Caco-2 (cell line): Measurements from ENCODE around the gene PLD3. TPM values are rescaled to one million over a fixed set of nuclear protein-coding genes. Genes with fewer than 3 reads are reported as not detected.

Experiments
- Bru-seq: library from RNA; stranded (reverse); fragments of 400-500 nt; gene quantifications from one replicate; lab custom pipeline; 2021; lab: Mats Ljungman, UMichigan
- BruChase-seq, 2 experiments: library from RNA; stranded (reverse); fragments of 400-500 nt; gene quantifications; one replicate each; lab custom pipeline; 2021; lab: Mats Ljungman, UMichigan
- BruUV-seq: library from RNA; stranded (reverse); fragments of 400-500 nt; replicated peaks from 2 replicates; lab custom pipeline; 2021; lab: Mats Ljungman, UMichigan
- CTCF ChIA-PET: fragments of 300-600 bp; sonication (Branson Sonifier 250); formaldehyde crosslinking; loops from one replicate; lab custom pipeline; 2022; ENCODE audit warnings: antibody characterized with exemption; lab: Charles Lee
- POLR2A ChIA-PET: fragments of 300-600 bp; sonication (Branson Sonifier 250); formaldehyde crosslinking; loops from one replicate; lab custom pipeline; 2022; ENCODE audit warnings: antibody characterized with exemption; lab: Charles Lee
- DNase-seq, 2 experiments: peaks; one replicate each; pipeline versions ENCODE4 v3.0.0 to v3.0.0-alpha.2; 2020 to 2022
- H3K27me3 ChIP-seq: replicated peaks from 2 replicates; pipeline ENCODE4 v1.6.0; 2011; ENCODE audit warnings: low read length; ENCODE audit not compliant: control insufficient read depth, insufficient read depth
- H3K36me3 ChIP-seq: 2 replicates; pipeline ENCODE4 v1.5.1; 2011; ENCODE audit warnings: low read length; ENCODE audit not compliant: control insufficient read depth, insufficient read depth
- H3K4me1 ChIP-seq: fragments of 250-450 bp; sonication (Bioruptor Pico); 2 replicates; pipeline ENCODE4 v1.5.1; 2020; ENCODE audit warnings: mild to moderate bottlenecking
- H3K4me3 ChIP-seq: 2 replicates; pipeline ENCODE4 v1.5.1; 2011; ENCODE audit warnings: low read depth, mild to moderate bottlenecking, control low read depth, low read length
- H3K9me3 ChIP-seq: fragments of 250-450 bp; sonication (Bioruptor Pico); 2 replicates; pipeline ENCODE4 v1.5.1; 2020; ENCODE audit warnings: mild to moderate bottlenecking, moderate library complexity
- H3K27ac Mint-ChIP-seq: one replicate; pipeline ENCODE4 v1.8.0; 2022; ENCODE audit warnings: mixed read lengths; ENCODE audit not compliant: unreplicated experiment
- H3K27me3 Mint-ChIP-seq: one replicate; pipeline ENCODE4 v1.8.0; 2022; ENCODE audit warnings: mixed read lengths; ENCODE audit not compliant: insufficient read depth, unreplicated experiment
- H3K36me3 Mint-ChIP-seq: one replicate; pipeline ENCODE4 v1.8.0; 2022; ENCODE audit warnings: mild to moderate bottlenecking, mixed read lengths; ENCODE audit not compliant: insufficient read depth, unreplicated experiment
- H3K4me1 Mint-ChIP-seq: one replicate; pipeline ENCODE4 v1.8.0; 2022; ENCODE audit warnings: low read depth, mixed read lengths; ENCODE audit not compliant: unreplicated experiment
- H3K4me3 Mint-ChIP-seq: one replicate; pipeline ENCODE4 v1.8.0; 2022; ENCODE audit warnings: mild to moderate bottlenecking, moderate library complexity, mixed read lengths; ENCODE audit not compliant: unreplicated experiment
- H3K9me3 Mint-ChIP-seq: one replicate; pipeline ENCODE4 v1.8.0; 2022; ENCODE audit warnings: mixed read lengths; ENCODE audit not compliant: unreplicated experiment
- intact Hi-C: fragments of 100-400 bp; cut with micrococcal nuclease; formaldehyde crosslinking; loops from one replicate; pipeline ENCODE4 v1.10.0; 2022; ENCODE audit not compliant: unreplicated experiment
- long read RNA-seq: library from polyadenylated mRNA; stranded (forward); transcript quantifications from one replicate; pipeline ENCODE4 v2.0.0, GENCODE V29; 2022
- total RNA-seq: library from RNA; stranded (reverse); gene quantifications from 2 replicates; pipeline ENCODE4 v1.2.3, GENCODE V29; 2022
- TF ChIP-seq, protein P1 (sequence below), 2 experiments: fragments of 200-600 bp in 1 of 2; IDR thresholded peaks; 1 replicate in 1 of 2; 2 replicates in 1 of 2; pipeline versions ENCODE4 v1.5.1 to v1.8.0; 2011 to 2022; ENCODE audit warnings: antibody characterized with exemption in 1 of 2, control low read depth in 1 of 2, inconsistent platforms in 1 of 2, low read depth in 1 of 2, low read length in 1 of 2, mild to moderate bottlenecking in 1 of 2, moderate library complexity in 1 of 2; ENCODE audit not compliant: insufficient read depth in 1 of 2, severe bottlenecking in 1 of 2, unreplicated experiment in 1 of 2

The PLD3 gene
- total RNA-seq (100 and 114 TPM in 2 replicates), Bru-seq, nascent RNA (percentile 62 among the genes with signal in this experiment), BruChase-seq, experiment 1, labeled RNA remaining after a 2-hour chase (percentile 65 among the genes with signal in this experiment), BruChase-seq, experiment 2, labeled RNA remaining after a 6-hour chase (percentile 74 among the genes with signal in this experiment)
- long read RNA-seq, transcript PLD3-207 (13 exons, 2,140 nt) = major isoform, 29 of 280 reads
- long read RNA-seq, partial matches to known transcripts = 66 of 280 reads
- long read RNA-seq, other reads (novel, unspliced or antisense) = 182 of 280 reads

DNA sequence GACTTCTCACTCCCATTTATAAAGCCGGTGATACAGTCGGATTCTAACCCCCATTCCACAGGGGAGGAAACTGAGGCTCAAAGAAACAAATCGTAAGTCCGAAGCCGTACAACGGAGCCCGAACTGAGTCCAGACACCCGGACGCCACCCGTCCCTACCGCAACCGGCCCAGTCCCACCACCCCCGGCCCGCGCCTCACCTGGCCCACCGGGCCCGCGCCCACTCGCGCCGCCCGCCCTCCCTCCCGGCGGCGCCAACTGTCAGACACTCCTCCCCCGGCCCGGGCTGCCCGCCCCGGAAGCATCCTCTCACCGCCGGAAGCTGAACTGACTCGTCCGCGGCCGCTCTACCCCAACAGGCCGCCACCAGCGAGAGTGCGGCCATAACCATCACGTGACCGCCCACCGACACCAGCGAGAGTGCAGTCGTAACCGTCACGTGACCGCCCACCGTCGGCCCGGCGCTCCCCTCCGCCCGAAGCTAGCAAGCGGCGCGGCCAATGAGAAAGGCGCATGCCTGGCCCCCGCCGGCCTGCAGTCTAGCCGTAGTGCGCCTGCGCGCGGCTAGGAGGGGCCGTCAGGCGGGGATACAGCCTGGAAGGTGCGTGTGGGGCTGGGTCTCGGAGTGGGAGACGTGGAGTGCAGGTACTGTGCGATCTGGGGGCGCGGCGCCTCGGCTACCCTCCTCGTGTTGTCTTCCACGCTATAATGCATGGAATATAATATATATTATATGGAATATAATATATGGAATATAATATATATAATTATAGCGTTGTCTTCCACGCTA lies at the start of gene PLD3, which contains the start of gene C19orf47:
PLD3 (plus strand) TSS at position 571 of the 789 bp plus-strand sequence. CDS start 17,789 bp downstream, outside the sequence.
C19orf47 (minus strand) TSS at position 273 of the 789 bp plus-strand sequence. CDS start 6,540 bp downstream, outside the sequence.
- no TSS peak for BruUV-seq
- Histone ChIP-seq H3K36me3 (no peaks in the 10 kb centered on the region), H3K27me3 (no peaks in the 10 kb centered on the region), H3K4me3 (peak within 1 kb of the TSS; percentile 79), H3K9me3 (no peaks in the 10 kb centered on the region), H3K4me1 (0 out of 2 replicates have a peak, but pooled peaks cover 5% of the 10 kb centered on the region)
- intact Hi-C loops = loop anchor here (1.0 to 2.0 kb wide), 2 partner anchors 72 to 95 kb away; no protein-coding TSS in a partner anchor
- POLR2A ChIA-PET = interaction anchor here (0.5 to 1.2 kb wide), 6 partner anchors 42 to 176 kb away, joined by 3 to 14 read pairs (median 4); partner anchors contain the start of gene BLVRB
- peak; percentile 100 for DNase-seq
- Mint-ChIP-seq H3K27me3 (no peaks in the 10 kb centered on the region), H3K4me1 (no peaks in the 10 kb centered on the region), H3K4me3 (peak within 1 kb of the TSS; percentile 92), H3K27ac (peak within 1 kb of the TSS; percentile 85), H3K36me3 (peaks cover 14% of the 10 kb centered on the region), H3K9me3 (no peaks in the 10 kb centered on the region)
- TF ChIP-seq, protein P1, sequence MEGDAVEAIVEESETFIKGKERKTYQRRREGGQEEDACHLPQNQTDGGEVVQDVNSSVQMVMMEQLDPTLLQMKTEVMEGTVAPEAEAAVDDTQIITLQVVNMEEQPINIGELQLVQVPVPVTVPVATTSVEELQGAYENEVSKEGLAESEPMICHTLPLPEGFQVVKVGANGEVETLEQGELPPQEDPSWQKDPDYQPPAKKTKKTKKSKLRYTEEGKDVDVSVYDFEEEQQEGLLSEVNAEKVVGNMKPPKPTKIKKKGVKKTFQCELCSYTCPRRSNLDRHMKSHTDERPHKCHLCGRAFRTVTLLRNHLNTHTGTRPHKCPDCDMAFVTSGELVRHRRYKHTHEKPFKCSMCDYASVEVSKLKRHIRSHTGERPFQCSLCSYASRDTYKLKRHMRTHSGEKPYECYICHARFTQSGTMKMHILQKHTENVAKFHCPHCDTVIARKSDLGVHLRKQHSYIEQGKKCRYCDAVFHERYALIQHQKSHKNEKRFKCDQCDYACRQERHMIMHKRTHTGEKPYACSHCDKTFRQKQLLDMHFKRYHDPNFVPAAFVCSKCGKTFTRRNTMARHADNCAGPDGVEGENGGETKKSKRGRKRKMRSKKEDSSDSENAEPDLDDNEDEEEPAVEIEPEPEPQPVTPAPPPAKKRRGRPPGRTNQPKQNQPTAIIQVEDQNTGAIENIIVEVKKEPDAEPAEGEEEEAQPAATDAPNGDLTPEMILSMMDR (IDR thresholded peaks at IDR 0.05; ENCODE audit: insufficient read depth in 1 of 2, low read depth in 1 of 2, low read length in 1 of 2, severe bottlenecking in 1 of 2, unreplicated experiment in 1 of 2) = no peak
- CTCF ChIA-PET = interaction anchor here (0.6 to 1.2 kb wide), 6 partner anchors 33 to 920 kb away, joined by 6 to 9 read pairs (median 6); no protein-coding TSS in a partner anchor

DNA sequence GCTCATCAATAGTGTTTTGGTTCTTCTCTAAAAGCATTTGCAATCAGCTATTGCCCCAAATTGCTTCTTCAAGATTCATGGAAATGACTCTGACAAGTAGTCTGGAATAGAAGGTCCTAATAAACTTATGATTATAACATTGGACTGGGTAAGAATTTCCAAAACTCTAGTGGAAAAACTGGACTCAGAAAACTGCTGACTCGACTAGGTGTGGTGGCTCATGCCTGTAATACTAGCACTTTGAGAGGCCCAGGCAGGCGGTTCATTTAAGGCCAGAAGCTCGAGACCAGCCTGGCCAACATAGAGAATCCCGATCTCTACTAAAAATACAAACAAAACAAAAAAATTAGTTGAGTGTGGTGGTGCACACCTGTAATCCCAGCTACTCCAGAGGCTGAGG lies 47.8 kb upstream of the PLD3 start:
- Histone ChIP-seq H3K4me3 (no peak overlapping the region), H3K4me1 (no peaks in the 10 kb centered on the region), H3K36me3 (no peaks in the 10 kb centered on the region), H3K27me3 (no peaks in the 10 kb centered on the region), H3K9me3 (no peaks in the 10 kb centered on the region)
- H3K36me3 Mint-ChIP-seq = no peaks in the 10 kb centered on the region
- no peak overlapping the region for H3K27ac Mint-ChIP-seq
- TF ChIP-seq, protein P1 (IDR thresholded peaks at IDR 0.05; ENCODE audit: insufficient read depth in 1 of 2, low read depth in 1 of 2, low read length in 1 of 2, severe bottlenecking in 1 of 2, unreplicated experiment in 1 of 2) = no peak
- no peaks in the 10 kb centered on the region for H3K4me1 Mint-ChIP-seq
- DNase-seq = no peak
- no peaks in the 10 kb centered on the region for H3K27me3 Mint-ChIP-seq
- no peaks in the 10 kb centered on the region for H3K9me3 Mint-ChIP-seq
- ChIA-PET POLR2A (no interaction called here), CTCF (no interaction called here)
- intact Hi-C loops = loop anchor here (10.0 kb wide), 1 partner anchor 234 kb away; no protein-coding TSS in a partner anchor
- H3K4me3 Mint-ChIP-seq = no peak overlapping the region
- BruUV-seq = no TSS peak
